T-helper 9 cell (primary cell): ENCODE results near the gene PRKACB.

ENCODE experiments used
- DNase-seq: peaks from one replicate; pipeline ENCODE4 v3.0.0-alpha.2; 2020

The PRKACB gene

DNA sequence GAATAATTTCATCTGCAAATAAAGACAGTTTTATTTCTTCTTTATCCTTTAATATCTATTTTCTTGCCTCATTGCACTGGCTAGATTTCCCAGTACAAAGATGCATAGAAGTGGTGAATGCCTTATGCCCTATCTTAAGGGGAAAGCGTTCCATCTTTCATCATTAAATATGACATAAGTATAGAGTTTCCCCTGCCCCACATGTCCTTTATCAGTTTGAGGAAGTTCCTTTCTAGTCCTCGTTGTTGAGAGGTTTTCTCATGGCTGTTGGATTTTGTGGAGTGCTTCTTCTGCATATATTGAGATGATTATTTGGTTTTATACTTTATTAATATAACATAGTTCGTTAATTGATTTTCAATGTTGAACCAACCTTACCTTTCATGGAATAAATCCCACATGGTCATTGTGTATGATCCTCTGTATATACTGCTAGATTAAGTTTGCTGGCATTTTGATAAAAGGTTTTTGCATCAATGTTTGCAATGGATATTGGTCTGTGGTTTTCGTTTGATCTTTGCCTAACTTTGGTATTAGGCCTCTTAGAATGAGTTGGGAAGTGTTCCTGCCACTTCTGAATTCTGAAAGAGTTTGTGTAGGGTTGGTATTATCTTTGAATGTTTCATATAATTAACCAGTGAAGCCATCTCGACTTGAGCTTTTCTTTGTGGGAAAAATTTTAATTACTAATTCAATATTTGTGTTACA, 15.6 kb downstream of the PRKACB start:
- no peak for DNase-seq

- no peak for DNase-seq
Observed at GRCh38 chr1:84162295-84162694, 18.2 kb downstream of the PRKACB start.

GRCh38 chr1:84163123-84163931, 19.3 kb downstream of the PRKACB start:
- no peak for DNase-seq

GRCh38 chr1:84164161-84164560, 20.1 kb downstream of the PRKACB start:
- no peak for DNase-seq

DNA sequence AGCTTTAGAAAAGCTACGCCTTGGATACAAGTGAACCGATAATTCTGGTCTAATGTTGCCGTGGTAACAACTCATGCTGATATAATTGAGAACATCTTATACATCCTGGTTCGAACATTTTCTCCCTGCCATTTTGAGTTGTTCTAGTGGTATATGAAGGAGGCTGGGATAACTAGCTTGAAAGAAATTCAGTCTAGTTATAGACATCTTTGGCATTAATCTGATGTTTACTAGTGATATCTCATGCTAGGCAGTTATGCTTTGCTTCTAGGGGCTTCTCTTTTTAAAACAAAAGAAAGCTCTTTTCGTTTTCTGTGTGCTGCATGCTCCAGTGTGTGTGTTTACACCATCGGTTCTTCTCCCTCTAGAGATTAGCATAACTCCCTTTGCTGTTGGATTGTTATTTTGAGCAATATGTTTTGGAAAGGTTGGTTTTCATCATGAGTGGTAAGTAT, 20.5 kb downstream of the PRKACB start:
- no peak for DNase-seq

DNA sequence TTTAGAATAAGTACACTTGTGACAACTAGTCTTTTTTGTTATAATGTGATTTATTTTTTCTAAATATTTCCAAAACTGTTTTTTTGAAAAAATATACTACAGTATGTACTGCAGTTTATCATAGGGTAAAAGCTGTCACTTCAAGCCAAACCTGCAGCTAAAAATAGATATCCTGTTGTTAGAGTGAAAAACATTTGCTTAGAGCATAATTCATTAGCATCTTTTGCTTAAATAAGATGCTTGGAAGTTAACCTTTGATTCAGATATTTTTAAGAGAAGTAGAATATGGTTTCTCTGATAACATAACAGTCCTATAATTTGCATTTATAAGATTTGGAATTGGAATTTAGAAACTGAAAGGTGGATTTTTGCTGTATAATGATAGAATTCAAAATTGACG, 21.5 kb downstream of the PRKACB start:
- no peak for DNase-seq

DNA sequence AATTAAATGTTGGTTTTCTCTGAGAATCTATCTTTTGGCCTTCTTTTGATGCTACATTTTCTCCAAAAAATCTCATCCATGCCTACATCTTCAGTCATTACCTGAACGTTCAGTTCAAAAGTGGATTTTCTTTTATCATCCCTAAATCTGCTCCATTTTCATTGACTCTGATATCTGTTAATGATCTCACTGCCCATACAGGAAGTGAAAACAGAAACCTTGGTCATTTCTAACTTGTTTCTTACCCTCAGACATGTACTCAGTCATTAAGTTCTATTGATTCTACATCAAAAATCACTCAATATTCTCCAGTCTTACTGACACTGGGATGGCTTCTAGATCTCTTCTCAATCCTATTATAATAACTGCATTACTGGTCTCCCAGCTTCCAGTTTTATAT, 22.7 kb downstream of the PRKACB start:
- DNase-seq, result no peak

- DNase-seq, result no peak
Observed at GRCh38 chr1:84168783-84169182, 24.7 kb downstream of the PRKACB start.

GRCh38 chr1:84170171-84170570, 26.1 kb downstream of the PRKACB start:
- no peak for DNase-seq

DNA sequence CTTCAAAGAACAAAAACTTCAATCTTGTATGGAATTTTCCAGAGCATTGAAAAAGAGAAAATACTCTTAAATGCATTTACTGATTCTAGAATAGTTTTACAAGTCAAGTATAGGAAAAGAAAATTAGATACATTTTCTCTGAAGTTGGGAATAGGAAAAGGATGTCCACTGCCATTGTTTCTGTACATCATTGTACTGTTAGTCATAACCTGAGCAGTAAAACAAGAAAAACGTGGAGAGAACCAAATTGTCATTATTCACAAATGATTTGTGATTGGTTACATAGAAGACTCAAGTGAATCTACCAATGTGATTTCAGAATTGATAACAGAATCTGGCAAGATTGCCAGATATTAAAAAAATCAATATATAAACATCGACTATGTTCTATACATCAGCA, 27.4 kb downstream of the PRKACB start:
- DNase-seq, result no peak

- no peak for DNase-seq
Observed at GRCh38 chr1:84174051-84174556, 30.0 kb downstream of the PRKACB start.

DNA sequence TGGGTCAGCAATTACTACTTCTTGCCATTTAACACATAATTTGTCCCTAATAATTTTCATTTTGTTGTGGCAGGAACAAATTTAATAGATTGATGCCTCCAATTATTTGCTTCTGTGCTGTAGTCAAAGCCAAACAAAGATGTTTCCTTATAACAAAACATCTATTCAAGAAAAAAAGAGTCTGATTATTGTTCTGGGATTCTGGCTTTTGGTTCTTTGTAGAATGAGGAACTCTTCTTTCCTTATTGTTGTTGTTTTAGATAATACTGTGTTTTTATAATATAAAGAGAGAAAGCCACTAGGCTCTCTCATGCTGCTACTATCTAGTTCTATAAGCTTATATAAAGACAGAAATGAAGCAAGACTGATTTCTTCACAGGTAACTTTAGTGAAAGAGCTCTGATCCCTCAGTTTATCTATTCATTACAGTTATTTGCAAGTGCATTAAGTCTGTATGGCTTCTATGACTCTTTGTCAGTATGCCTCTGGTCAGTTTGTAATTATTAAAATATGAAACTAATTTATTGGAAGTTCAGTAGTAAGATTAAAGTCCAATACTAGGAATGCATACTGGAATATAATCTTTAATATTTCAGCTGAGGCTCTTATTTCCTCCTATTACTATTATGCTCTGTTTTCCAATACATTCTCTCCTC, 37.4 kb downstream of the PRKACB start:
- DNase-seq, result no peak

DNA sequence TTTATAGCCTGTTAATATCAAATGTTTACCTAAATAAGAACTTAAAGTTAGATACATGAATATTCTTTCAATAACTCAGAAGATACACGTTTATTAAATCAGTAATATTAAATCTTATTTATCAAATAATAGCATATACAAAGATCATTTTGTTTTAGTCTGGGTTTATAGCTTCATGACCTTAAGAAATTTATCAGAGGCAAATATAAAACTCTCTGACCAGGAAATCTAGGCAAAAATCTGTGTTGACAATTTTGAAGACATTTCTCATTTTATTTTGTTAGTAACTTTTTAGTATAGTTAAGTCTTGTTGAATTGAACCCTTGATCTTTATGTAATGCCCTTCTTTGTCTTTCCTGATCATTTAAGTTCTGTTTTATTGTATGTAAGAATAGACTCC, 46.4 kb downstream of the PRKACB start:
- DNase-seq, result no peak

DNA sequence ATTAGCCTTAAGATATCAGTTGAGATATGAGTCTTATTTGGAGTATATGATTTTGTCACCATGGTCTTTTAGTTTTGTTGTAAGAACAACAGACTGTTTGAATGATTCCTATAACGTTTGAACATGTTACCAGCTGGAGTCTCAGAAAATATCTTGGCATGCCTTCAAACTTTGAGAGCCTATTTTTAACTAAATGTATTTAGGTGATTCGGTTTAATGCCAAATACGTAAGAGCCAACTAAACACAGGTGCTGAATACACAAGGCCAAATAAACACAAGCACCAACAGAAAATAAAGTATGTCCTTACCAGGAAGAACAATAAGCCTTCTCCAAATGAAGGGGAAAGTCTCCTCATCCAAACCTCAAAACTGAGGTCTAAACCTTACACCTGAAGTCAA, 48.6 kb downstream of the PRKACB start:
- no peak for DNase-seq

DNA sequence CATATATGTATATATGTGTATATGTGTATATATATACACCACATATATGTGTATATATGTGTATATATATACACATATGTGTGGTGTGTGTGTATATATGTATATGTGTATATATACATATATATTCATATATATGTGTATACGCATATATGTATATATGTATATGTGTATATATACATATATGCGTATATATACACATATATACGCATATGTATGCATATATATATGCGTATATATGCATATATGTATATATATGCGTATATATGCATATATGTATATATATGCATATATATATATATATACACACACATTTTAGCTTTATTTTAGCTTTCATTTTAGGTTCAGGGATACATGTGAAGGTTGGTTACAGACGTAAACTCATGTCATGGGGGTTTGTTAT, 54.8 kb downstream of the PRKACB start:
- no peak for DNase-seq

DNA sequence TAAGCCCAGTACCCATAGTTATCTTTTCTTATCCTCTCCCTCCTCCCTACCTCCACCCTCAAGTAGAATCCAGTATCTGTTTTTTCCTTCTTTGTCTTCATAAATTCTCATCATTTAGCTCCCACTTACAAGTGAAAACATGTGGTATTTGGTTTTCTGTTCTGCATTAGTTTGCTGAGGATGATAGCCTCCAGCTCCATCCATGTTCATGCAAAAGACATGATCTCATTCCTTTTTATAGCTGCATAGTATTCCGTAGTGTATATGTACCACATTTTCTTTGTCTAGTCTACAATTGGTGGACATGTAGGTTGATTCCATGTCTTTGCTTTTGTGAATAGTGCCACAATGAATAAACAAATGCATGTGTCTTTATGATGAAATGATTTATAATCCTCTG, 55.2 kb downstream of the PRKACB start:
- DNase-seq, result no peak

DNA sequence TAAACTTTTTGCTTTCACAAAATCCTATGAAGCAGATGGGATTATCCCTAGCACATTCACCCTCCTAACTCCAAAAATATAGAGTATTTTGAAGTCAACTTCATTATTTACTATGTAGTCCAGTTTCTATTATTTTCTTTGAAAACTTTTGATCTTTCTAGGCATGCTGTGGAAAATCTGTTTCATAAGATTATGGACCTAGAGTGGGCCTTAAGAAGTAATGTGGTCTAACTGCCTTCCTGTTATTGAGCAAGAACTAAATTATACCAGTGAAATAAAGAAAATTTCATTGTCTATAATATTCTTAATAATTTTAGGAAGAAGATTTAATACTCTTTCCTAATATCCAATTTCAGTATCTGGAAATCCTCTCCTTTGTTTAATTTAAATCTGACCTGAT, 58.1 kb downstream of the PRKACB start:
- DNase-seq, result no peak

- DNase-seq, result no peak
Observed at GRCh38 chr1:84206375-84206774, 62.3 kb downstream of the PRKACB start.

GRCh38 chr1:84208935-84209334, 64.9 kb downstream of the PRKACB start:
- DNase-seq, result no peak

- DNase-seq, result no peak
Observed at GRCh38 chr1:84214115-84214956, 70.3 kb downstream of the PRKACB start.

- no peak for DNase-seq
Observed at GRCh38 chr1:84217239-84217638, 73.2 kb downstream of the PRKACB start.

GRCh38 chr1:84223751-84224432, 79.8 kb downstream of the PRKACB start:
- DNase-seq, result no peak
